HepG2 (cell line): Measurements from ENCODE around the gene KRTCAP3. TPM values are rescaled to one million over a fixed set of nuclear protein-coding genes. Genes with fewer than 3 reads are reported as not detected.

Experiments used
- ATAC-seq: fragments of 200-7000 bp; cut with Tn5 transposase; 3 replicates; pipeline ENCODE4 v1.9.1; 2020; ENCODE audit warnings: mild to moderate bottlenecking, moderate library complexity
- BruUV-seq: library from RNA; stranded (reverse); fragments of 400-500 nt; replicated peaks from 2 replicates; lab custom pipeline; 2021; lab: Mats Ljungman, UMichigan
- CTCF ChIA-PET: fragments of 300-600 bp; formaldehyde crosslinking; extraction: SDS; loops from one replicate; lab custom pipeline; 2021; ENCODE audit warnings: low total read pairs, inconsistent platforms, low intra/inter-chr PET ratio; lab: Yijun Ruan, JAX
- POLR2A ChIA-PET: fragments of 350-600 bp; sonication (Branson Sonifier 250); formaldehyde crosslinking; loops from one replicate; lab custom pipeline; 2020; ENCODE audit warnings: antibody characterized with exemption, inconsistent platforms; lab: Yijun Ruan, JAX
- DNase-seq: peaks from one replicate; pipeline ENCODE4 v3.0.0-alpha.2; 2015; ENCODE audit warnings: low spot score
- FAIRE-seq: peaks from 3 replicates; lab custom pipeline; 2011; peaks lifted over from hg19 to GRCh38; lab: Jason Lieb, UNC
- H2AFZ ChIP-seq: one replicate; pipeline ENCODE4 v1.6.1; 2011; ENCODE audit warnings: low read length, inconsistent platforms
- H3K27ac ChIP-seq: fragments of 300-600 bp; 3 replicates; pipeline ENCODE4 v1.8.0; 2011; ENCODE audit warnings: mixed run types, mild to moderate bottlenecking, mixed read lengths, low read length, inconsistent platforms; ENCODE audit not compliant: insufficient read depth; ENCODE audit errors: extremely low read length
- H3K27me3 ChIP-seq, 2 experiments: fragments of 200-600 bp in 1 of 2; 2 replicates in 1 of 2; 3 replicates in 1 of 2; pipeline versions ENCODE4 v1.6.0 to v1.8.0; 2011; ENCODE audit warnings: low read length in 2 of 2, mild to moderate bottlenecking in 2 of 2, moderate library complexity in 2 of 2, inconsistent platforms in 1 of 2; ENCODE audit not compliant: insufficient read depth in 2 of 2, control insufficient read depth in 1 of 2
- H3K36me3 ChIP-seq, 2 experiments: fragments of 200-600 bp in 1 of 2; replicated peaks in 1 of 2; 2 replicates in 1 of 2; 3 replicates in 1 of 2; pipeline versions ENCODE4 v1.5.1 to v1.8.0; 2011; ENCODE audit warnings: low read length in 2 of 2, inconsistent platforms in 1 of 2; ENCODE audit not compliant: insufficient read depth in 2 of 2, control insufficient read depth in 1 of 2
- H3K4me1 ChIP-seq: 2 replicates; pipeline ENCODE4 v1.5.1; 2012; ENCODE audit warnings: low read length, inconsistent platforms; ENCODE audit not compliant: insufficient read depth
- H3K4me2 ChIP-seq: 2 replicates; pipeline ENCODE4 v1.6.0; 2011; ENCODE audit warnings: low read depth, low read length, inconsistent platforms
- H3K4me3 ChIP-seq, 3 experiments: fragments of 200-600 bp in 1 of 3; sonication (generic), shearing (Covaris generic) in 1 of 3; replicated peaks in 1 of 3; 2 replicates each; pipeline ENCODE4 v1.5.1; 2011 to 2016; ENCODE audit warnings: low read length in 3 of 3, inconsistent platforms in 2 of 3, low read depth in 2 of 3, mild to moderate bottlenecking in 2 of 3, control low read depth in 1 of 3, mixed read lengths in 1 of 3; ENCODE audit not compliant: insufficient read depth in 1 of 3
- H3K79me2 ChIP-seq: one replicate; pipeline ENCODE4 v1.6.1; 2011; ENCODE audit warnings: low read length, inconsistent platforms; ENCODE audit not compliant: insufficient read depth
- H3K9ac ChIP-seq: 2 replicates; pipeline ENCODE4 v1.6.0; 2011; ENCODE audit warnings: mild to moderate bottlenecking, low read depth, low read length, inconsistent platforms; ENCODE audit not compliant: insufficient read depth
- H3K9me3 ChIP-seq: 2 replicates; pipeline ENCODE4 v1.5.1; 2012; ENCODE audit warnings: mild to moderate bottlenecking, low read length
- H4K20me1 ChIP-seq: 2 replicates; pipeline ENCODE4 v1.6.0; 2011; ENCODE audit warnings: inconsistent platforms, mild to moderate bottlenecking, low read length, moderate library complexity; ENCODE audit not compliant: insufficient read depth
- ERF ChIP-seq: IDR thresholded peaks from 2 replicates; pipeline ENCODE4 v1.6.1; 2018; ENCODE audit warnings: missing biosample characterization, missing genetic modification reagents
- MLLT10 ChIP-seq: sonication (generic); formaldehyde crosslinking; IDR thresholded peaks from 2 replicates; pipeline ENCODE4 v1.4.0; 2020; ENCODE audit warnings: missing genetic modification reagents
- NCOA1 ChIP-seq: sonication (generic); formaldehyde crosslinking; IDR thresholded peaks from 2 replicates; pipeline ENCODE4 v1.9.0; 2021; ENCODE audit warnings: missing genetic modification reagents
- NFYC ChIP-seq: IDR thresholded peaks from 2 replicates; pipeline ENCODE4 v1.6.1; 2016; ENCODE audit warnings: missing genetic modification reagents, missing compliant biosample characterization
- RARG ChIP-seq: sonication (generic); formaldehyde crosslinking; IDR thresholded peaks from 2 replicates; pipeline ENCODE4 v1.4.0; 2020; ENCODE audit warnings: low read depth, mild to moderate bottlenecking, missing genetic modification reagents
- SMARCC2 ChIP-seq: fragments of 450-650 bp; IDR thresholded peaks from 2 replicates; pipeline ENCODE4 v1.6.1; 2017; ENCODE audit warnings: antibody characterized with exemption, mild to moderate bottlenecking
- ZBTB42 ChIP-seq: sonication (generic); formaldehyde crosslinking; IDR thresholded peaks from 2 replicates; pipeline ENCODE4 v1.5.0; 2020; ENCODE audit warnings: mild to moderate bottlenecking, missing genetic modification reagents
- ZKSCAN1 ChIP-seq: fragments of 150-350 bp; IDR thresholded peaks from 2 replicates; pipeline ENCODE4 v1.6.1; 2014; ENCODE audit warnings: low read length
- WGBS: methylation state at CpG from one replicate; pipeline ENCODE4 v1.1.6; 2017; ENCODE audit warnings: low lambda C conversion rate; 5-methylcytosine and 5-hydroxymethylcytosine counted together
- in situ Hi-C: cut with HindIII; loops from 2 replicates; pipeline ENCODE4 v1.10.0; 2017; ENCODE audit warnings: low pct_unique_long_range_greater_than_20kb; ENCODE audit not compliant: extremely low pct_ligation_motif_present
- intact Hi-C: fragments of 100-400 bp; cut with micrococcal nuclease; formaldehyde crosslinking; loops from one replicate; pipeline ENCODE4 v1.10.0; 2022; ENCODE audit not compliant: unreplicated experiment
- polyA plus RNA-seq, 8 experiments: library from polyadenylated mRNA; depleted of rRNA in 3 of 8; stranded (reverse) in 7 of 8; unstranded in 1 of 8; fragments of >200 nt; fragmentation: Illumina TruSeq in 4 of 8; extraction: Trizol in 4 of 8; gene quantifications; 2 replicates each; pipeline versions ENCODE4 v1.2.1 to v1.2.3, GENCODE V29; 2011 to 2016; ENCODE audit warnings: low read depth in 4 of 8, missing spikeins in 1 of 8, mixed read lengths in 1 of 8; ENCODE audit not compliant: insufficient read depth in 1 of 8
- total RNA-seq, 5 experiments: library from RNA; depleted of rRNA; stranded (reverse); fragments of >200 nt; fragmentation: Illumina TruSeq; extraction: Trizol; gene quantifications; 2 replicates each; pipeline ENCODE4 v1.2.3, GENCODE V29; 2016; ENCODE audit warnings: low read depth in 1 of 5
- TF ChIP-seq, protein P1 (sequence below), 2 experiments: fragments of 450-650 bp in 1 of 2; sonication (generic) in 1 of 2; formaldehyde crosslinking in 1 of 2; IDR thresholded peaks; 2 replicates each; pipeline versions ENCODE4 v1.6.1 to v1.8.0; 2016 to 2022; ENCODE audit warnings: antibody characterized with exemption in 1 of 2, mild to moderate bottlenecking in 1 of 2, missing genetic modification reagents in 1 of 2
- TF ChIP-seq, protein P2 (sequence below): sonication (generic); formaldehyde crosslinking; IDR thresholded peaks from 2 replicates; pipeline ENCODE4 v1.4.0; 2020; ENCODE audit warnings: mild to moderate bottlenecking, low read depth, missing genetic modification reagents
- TF ChIP-seq, protein P3 (sequence below): sonication (generic); formaldehyde crosslinking; conservative IDR thresholded peaks from 2 replicates; pipeline ENCODE4 v1.8.0; 2022; ENCODE audit warnings: mild to moderate bottlenecking, moderate library complexity, missing genetic modification reagents

KRTCAP3 gene
- total and polyA plus RNA-seq, 2 of the 13 experiments (the other 11 are each of a cell fraction or from before 2014, with no cell fraction given), result 2.1 to 4.5 TPM

DNA sequence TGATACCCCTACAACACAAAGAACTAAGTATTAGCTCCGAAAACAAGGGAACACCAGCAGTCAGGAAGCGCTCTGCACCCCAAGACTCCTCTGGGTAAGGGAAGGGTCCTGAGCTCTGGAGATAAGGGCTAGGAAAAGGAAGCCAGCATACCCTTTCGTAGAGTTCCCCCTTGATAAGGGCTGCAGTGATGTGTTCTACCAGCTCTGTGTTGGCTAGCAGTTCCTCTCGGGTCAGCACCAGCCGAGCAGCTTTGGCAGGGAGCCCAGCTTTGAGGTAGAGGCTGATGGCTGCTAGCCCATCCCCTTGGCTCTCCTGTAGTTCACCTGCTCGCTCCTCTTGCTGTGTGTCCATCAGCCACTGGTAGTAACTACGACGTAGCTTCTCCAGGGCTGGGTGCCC is 18.9 kb downstream of the KRTCAP3 start (continued):
- TF ChIP-seq, protein P1, sequence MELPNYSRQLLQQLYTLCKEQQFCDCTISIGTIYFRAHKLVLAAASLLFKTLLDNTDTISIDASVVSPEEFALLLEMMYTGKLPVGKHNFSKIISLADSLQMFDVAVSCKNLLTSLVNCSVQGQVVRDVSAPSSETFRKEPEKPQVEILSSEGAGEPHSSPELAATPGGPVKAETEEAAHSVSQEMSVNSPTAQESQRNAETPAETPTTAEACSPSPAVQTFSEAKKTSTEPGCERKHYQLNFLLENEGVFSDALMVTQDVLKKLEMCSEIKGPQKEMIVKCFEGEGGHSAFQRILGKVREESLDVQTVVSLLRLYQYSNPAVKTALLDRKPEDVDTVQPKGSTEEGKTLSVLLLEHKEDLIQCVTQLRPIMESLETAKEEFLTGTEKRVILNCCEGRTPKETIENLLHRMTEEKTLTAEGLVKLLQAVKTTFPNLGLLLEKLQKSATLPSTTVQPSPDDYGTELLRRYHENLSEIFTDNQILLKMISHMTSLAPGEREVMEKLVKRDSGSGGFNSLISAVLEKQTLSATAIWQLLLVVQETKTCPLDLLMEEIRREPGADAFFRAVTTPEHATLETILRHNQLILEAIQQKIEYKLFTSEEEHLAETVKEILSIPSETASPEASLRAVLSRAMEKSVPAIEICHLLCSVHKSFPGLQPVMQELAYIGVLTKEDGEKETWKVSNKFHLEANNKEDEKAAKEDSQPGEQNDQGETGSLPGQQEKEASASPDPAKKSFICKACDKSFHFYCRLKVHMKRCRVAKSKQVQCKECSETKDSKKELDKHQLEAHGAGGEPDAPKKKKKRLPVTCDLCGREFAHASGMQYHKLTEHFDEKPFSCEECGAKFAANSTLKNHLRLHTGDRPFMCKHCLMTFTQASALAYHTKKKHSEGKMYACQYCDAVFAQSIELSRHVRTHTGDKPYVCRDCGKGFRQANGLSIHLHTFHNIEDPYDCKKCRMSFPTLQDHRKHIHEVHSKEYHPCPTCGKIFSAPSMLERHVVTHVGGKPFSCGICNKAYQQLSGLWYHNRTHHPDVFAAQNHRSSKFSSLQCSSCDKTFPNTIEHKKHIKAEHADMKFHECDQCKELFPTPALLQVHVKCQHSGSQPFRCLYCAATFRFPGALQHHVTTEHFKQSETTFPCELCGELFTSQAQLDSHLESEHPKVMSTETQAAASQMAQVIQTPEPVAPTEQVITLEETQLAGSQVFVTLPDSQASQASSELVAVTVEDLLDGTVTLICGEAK (IDR thresholded peaks at IDR 0.05), result no peak
- TF ChIP-seq, protein P1 (CRISPR knock-in tag; IDR thresholded peaks at IDR 0.05), result no peak
- no peak for TF ChIP-seq RARG (CRISPR knock-in tag)

DNA sequence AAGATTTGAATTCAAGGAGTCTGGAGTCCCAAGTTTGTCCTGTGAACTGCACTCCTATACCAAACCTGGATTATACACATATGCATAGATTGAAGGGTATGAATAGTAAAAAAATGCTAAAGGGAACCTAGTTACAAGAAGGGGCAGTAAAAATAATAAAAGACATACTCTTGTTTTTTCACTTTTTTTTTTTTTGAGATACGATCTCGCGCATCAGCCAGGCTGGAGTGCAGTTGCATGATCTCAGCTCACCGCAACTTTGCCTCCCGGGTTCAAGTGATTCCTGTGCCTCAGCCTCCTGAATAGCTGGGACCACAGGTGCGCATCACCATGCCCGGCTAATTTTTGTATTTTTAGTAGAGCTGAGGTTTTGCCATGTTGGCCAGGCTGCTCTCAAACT is 22.3 kb downstream of the KRTCAP3 start:
- FAIRE-seq, result no peak
- CTCF ChIA-PET, result no interaction called here
- in situ Hi-C loops, result no loop called here
- TF ChIP-seq ERF (CRISPR knock-in tag) (no peak), ZBTB42 (CRISPR knock-in tag) (no peak), NCOA1 (CRISPR knock-in tag) (no peak), SMARCC2 (no peak), MLLT10 (no peak), NFYC (CRISPR knock-in tag) (no peak), ZKSCAN1 (no peak)
- TF ChIP-seq, protein P2, sequence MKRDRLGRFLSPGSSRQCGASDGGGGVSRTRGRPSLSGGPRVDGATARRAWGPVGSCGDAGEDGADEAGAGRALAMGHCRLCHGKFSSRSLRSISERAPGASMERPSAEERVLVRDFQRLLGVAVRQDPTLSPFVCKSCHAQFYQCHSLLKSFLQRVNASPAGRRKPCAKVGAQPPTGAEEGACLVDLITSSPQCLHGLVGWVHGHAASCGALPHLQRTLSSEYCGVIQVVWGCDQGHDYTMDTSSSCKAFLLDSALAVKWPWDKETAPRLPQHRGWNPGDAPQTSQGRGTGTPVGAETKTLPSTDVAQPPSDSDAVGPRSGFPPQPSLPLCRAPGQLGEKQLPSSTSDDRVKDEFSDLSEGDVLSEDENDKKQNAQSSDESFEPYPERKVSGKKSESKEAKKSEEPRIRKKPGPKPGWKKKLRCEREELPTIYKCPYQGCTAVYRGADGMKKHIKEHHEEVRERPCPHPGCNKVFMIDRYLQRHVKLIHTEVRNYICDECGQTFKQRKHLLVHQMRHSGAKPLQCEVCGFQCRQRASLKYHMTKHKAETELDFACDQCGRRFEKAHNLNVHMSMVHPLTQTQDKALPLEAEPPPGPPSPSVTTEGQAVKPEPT (CRISPR knock-in tag), result no peak
- TF ChIP-seq, protein P3, sequence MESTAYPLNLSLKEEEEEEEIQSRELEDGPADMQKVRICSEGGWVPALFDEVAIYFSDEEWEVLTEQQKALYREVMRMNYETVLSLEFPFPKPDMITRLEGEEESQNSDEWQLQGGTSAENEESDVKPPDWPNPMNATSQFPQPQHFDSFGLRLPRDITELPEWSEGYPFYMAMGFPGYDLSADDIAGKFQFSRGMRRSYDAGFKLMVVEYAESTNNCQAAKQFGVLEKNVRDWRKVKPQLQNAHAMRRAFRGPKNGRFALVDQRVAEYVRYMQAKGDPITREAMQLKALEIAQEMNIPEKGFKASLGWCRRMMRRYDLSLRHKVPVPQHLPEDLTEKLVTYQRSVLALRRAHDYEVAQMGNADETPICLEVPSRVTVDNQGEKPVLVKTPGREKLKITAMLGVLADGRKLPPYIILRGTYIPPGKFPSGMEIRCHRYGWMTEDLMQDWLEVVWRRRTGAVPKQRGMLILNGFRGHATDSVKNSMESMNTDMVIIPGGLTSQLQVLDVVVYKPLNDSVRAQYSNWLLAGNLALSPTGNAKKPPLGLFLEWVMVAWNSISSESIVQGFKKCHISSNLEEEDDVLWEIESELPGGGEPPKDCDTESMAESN, result no peak

More for the DNA sequence above, 22.3 kb downstream of the KRTCAP3 start:
- H3K4me2 ChIP-seq, result no peak overlapping the region
- no peak overlapping the region for H3K9ac ChIP-seq
- WGBS, result 94% methylated on average over 7 of the region's 7 CpGs
- DNase-seq (no peak), ATAC-seq (no peak)
- H3K27me3 ChIP-seq, result no peaks in the 10 kb centered on the region
- no peak overlapping the region for H2AFZ ChIP-seq
- H3K27ac ChIP-seq, result no peak overlapping the region
- no peak overlapping the region for H3K4me3 ChIP-seq
- no peaks in the 10 kb centered on the region; a peak in 2 of 5 replicates for H3K36me3 ChIP-seq
- POLR2A ChIA-PET, result no interaction called here
- H3K9me3 ChIP-seq, result no peaks in the 10 kb centered on the region
- 0 out of 2 replicates have a peak, but pooled peaks cover under 1% of the 10 kb centered on the region for H3K4me1 ChIP-seq
- BruUV-seq, result no TSS peak
- H4K20me1 ChIP-seq, result no peaks in the 10 kb centered on the region
- H3K79me2 ChIP-seq, result no peaks in the 10 kb centered on the region
- intact Hi-C loops, result no loop called here
